CD4-positive, CD25-positive, alpha-beta regulatory T cell (primary cell): ENCODE measurements around the gene PDRG1. TPM values are rescaled to one million over a fixed set of nuclear protein-coding genes. Genes with fewer than 3 reads are reported as not detected.
A peak's percentile ranks its signal among the peaks of the same experiment; 100 is the strongest.

Experiments
- ATAC-seq, 2 donors: fragments of 150-1000 bp; cut with Tn5 transposase; one replicate each; pipeline ENCODE4 v1.10.0; 2021; ENCODE audit warnings: low read depth in 2 of 2, moderate number of reproducible peaks in 2 of 2, moderate library complexity in 1 of 2
- DNase-seq, 3 donors: peaks; one replicate each; pipeline versions ENCODE4 v3.0.0 to v3.0.0-alpha.2; 2012 to 2022; ENCODE audit warnings: mixed read lengths in 1 of 3
- H3K27ac ChIP-seq: one replicate; pipeline ENCODE4 v1.7.0; 2013; ENCODE audit warnings: mild to moderate bottlenecking, low read length; ENCODE audit not compliant: insufficient read depth, poor library complexity, severe bottlenecking
- H3K27me3 ChIP-seq: one replicate; pipeline ENCODE4 v1.7.0; 2013; ENCODE audit warnings: low read length; ENCODE audit not compliant: control insufficient read depth, insufficient read depth
- H3K36me3 ChIP-seq: one replicate; pipeline ENCODE4 v1.7.0; 2013; ENCODE audit warnings: mild to moderate bottlenecking, low read length, moderate library complexity; ENCODE audit not compliant: control insufficient read depth, insufficient read depth
- H3K4me1 ChIP-seq: 2 replicates; pipeline ENCODE4 v1.7.0; 2013; ENCODE audit warnings: mild to moderate bottlenecking, low read length; ENCODE audit not compliant: insufficient read depth, control insufficient read depth, poor library complexity, severe bottlenecking
- H3K4me3 ChIP-seq: one replicate; pipeline ENCODE4 v1.7.0; 2013; ENCODE audit warnings: low read depth, mild to moderate bottlenecking, low read length, moderate library complexity
- H3K9me3 ChIP-seq, 2 experiments: 1 replicate in 1 of 2; 2 replicates in 1 of 2; pipeline ENCODE4 v1.7.0; 2013; ENCODE audit warnings: low read length in 2 of 2, mild to moderate bottlenecking in 1 of 2, moderate library complexity in 1 of 2; ENCODE audit not compliant: control insufficient read depth in 2 of 2
- H3K27ac Mint-ChIP-seq, 3 donors: one replicate each; pipeline ENCODE4 v1.8.0; 2020 to 2022; ENCODE audit warnings: mild to moderate bottlenecking in 3 of 3, mixed read lengths in 3 of 3, moderate library complexity in 2 of 3
- H3K27me3 Mint-ChIP-seq: one replicate; pipeline ENCODE4 v1.8.0; 2022; ENCODE audit warnings: mild to moderate bottlenecking, mixed read lengths
- H3K36me3 Mint-ChIP-seq: one replicate; pipeline ENCODE4 v1.8.0; 2020; ENCODE audit warnings: mixed read lengths
- H3K4me1 Mint-ChIP-seq, 4 donors: one replicate each; pipeline ENCODE4 v1.8.0; 2020 to 2022; ENCODE audit warnings: mixed read lengths in 4 of 4, mild to moderate bottlenecking in 1 of 4
- H3K4me3 Mint-ChIP-seq, 4 donors: one replicate each; pipeline ENCODE4 v1.8.0; 2020 to 2022; ENCODE audit warnings: mild to moderate bottlenecking in 4 of 4, mixed read lengths in 4 of 4, moderate library complexity in 3 of 4
- H3K9me3 Mint-ChIP-seq, 7 donors: one replicate each; pipeline ENCODE4 v1.8.0; 2020 to 2022; ENCODE audit warnings: mixed read lengths in 7 of 7, mild to moderate bottlenecking in 3 of 7, moderate library complexity in 2 of 7
- polyA plus RNA-seq, 4 donors: library from polyadenylated mRNA; unstranded; fragments of 300-500 nt; fragmentation: Illumina TruSeq; gene quantifications; one replicate each; pipeline ENCODE4 v1.2.3, GENCODE V29; 2021
- total RNA-seq: library from RNA; stranded (reverse); gene quantifications from one replicate; pipeline ENCODE4 v1.2.3, GENCODE V29; 2022

PDRG1 gene
- total and polyA plus RNA-seq, 5 donors from 2014 or later = 10.3 to 27.6 (median 19.3) TPM

- H3K27ac Mint-ChIP-seq = no peak overlapping the region
- Histone ChIP-seq H3K27ac (no peak overlapping the region), H3K27me3 (peaks cover 11% of the 10 kb centered on the region), H3K4me3 (no peak overlapping the region), H3K36me3 (no peaks in the 10 kb centered on the region), H3K4me1 (peaks cover 10% of the 10 kb centered on the region), H3K9me3 (no peaks in the 10 kb centered on the region)
- ATAC-seq (no peak), DNase-seq (no peak)
- no peaks in the 10 kb centered on the region for H3K36me3 Mint-ChIP-seq
- H3K27me3 Mint-ChIP-seq = peaks cover 30% of the 10 kb centered on the region
- peak overlapping the region in 1 of 4 donors; percentile 1 for H3K4me3 Mint-ChIP-seq
- peaks cover 2 to 9% (median 5%) of the 10 kb centered on the region in 4 donors for H3K4me1 Mint-ChIP-seq
- H3K9me3 Mint-ChIP-seq = peaks cover 0 to 4% (median 1%) of the 10 kb centered on the region in 7 donors
Measured at GRCh38 chr20:31963889-31964288, 12.0 kb upstream of the PDRG1 start.

DNA sequence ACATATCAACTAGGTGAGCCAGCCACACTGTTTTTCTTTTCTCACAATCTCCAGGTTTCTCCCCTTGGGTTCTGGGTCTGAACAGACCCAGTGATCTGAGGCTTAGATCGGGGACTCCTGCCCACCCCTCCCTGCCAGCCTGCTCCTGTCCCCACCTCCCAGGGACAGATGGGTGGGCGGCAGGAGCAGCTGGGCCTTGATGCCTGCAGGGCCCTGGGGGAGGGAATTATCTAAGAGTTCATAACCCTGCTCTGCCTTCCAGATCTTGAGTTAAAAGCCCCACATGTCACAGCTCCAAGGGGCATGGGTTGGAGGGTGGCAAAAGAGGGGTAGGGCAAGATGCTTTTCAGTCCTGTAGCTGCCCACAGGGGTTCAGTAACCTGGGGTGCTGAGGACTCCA is 10.9 kb upstream of the PDRG1 start:
- no peaks in the 10 kb centered on the region for H3K36me3 ChIP-seq
- peaks cover 1% of the 10 kb centered on the region for H3K4me1 ChIP-seq
- H3K27ac Mint-ChIP-seq = no peak overlapping the region
- peaks cover 24% of the 10 kb centered on the region for H3K27me3 Mint-ChIP-seq
- no peaks in the 10 kb centered on the region for H3K9me3 ChIP-seq
- H3K9me3 Mint-ChIP-seq = peaks cover 0 to 4% (median 0%) of the 10 kb centered on the region in 7 donors
- ATAC-seq = no peak
- H3K27ac ChIP-seq = no peak overlapping the region
- H3K36me3 Mint-ChIP-seq = no peaks in the 10 kb centered on the region
- no peak for DNase-seq
- no peak overlapping the region for H3K4me3 ChIP-seq
- H3K4me1 Mint-ChIP-seq = peaks cover 0 to 6% (median 3%) of the 10 kb centered on the region in 4 donors
- no peak overlapping the region for H3K4me3 Mint-ChIP-seq
- peaks cover 11% of the 10 kb centered on the region for H3K27me3 ChIP-seq

GRCh38 chr20:31956556-31957526 is 5.0 kb upstream of the PDRG1 start:
- peaks cover 27% of the 10 kb centered on the region for H3K27me3 Mint-ChIP-seq
- no peaks in the 10 kb centered on the region for H3K36me3 Mint-ChIP-seq
- peaks cover 0 to 3% (median 0%) of the 10 kb centered on the region in 7 donors for H3K9me3 Mint-ChIP-seq
- H3K27ac Mint-ChIP-seq = no peak overlapping the region
- Histone ChIP-seq H3K27ac (no peak overlapping the region), H3K4me3 (no peak overlapping the region), H3K27me3 (peaks cover 3% of the 10 kb centered on the region), H3K36me3 (no peaks in the 10 kb centered on the region), H3K9me3 (no peaks in the 10 kb centered on the region), H3K4me1 (no peaks in the 10 kb centered on the region)
- H3K4me1 Mint-ChIP-seq = peaks cover 0 to 5% (median 3%) of the 10 kb centered on the region in 4 donors
- no peak overlapping the region for H3K4me3 Mint-ChIP-seq
- ATAC-seq = no peak
- DNase-seq = no peak

DNA sequence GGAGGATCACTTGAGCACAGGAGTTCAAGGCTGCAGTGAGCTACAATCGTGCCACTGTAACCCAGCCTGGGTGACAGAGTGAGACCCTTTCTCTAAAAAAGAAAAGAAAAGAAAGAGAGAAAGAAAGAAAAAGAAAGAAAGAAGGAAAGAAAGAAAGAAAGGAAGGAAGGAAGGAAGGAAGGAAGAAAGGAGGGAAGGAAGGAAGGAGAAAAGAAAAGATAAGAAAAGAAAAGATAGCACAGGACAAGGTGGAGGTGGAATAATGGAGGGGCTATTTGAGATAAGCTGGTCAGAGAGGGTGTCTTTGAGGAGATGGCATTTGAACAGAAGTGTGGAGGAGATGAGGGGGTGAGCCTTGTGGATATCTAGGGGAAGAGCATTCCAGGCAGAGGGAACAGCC is 2.7 kb upstream of the PDRG1 start:
- Mint-ChIP-seq H3K4me1 (peaks cover 0 to 25% (median 18%) of the 10 kb centered on the region in 4 donors), H3K4me3 (no peak overlapping the region), H3K9me3 (peaks cover 0 to 3% (median 0%) of the 10 kb centered on the region in 7 donors), H3K27ac (no peak overlapping the region), H3K36me3 (peaks cover 7% of the 10 kb centered on the region), H3K27me3 (peaks cover 25% of the 10 kb centered on the region)
- Histone ChIP-seq H3K4me1 (peaks cover 20% of the 10 kb centered on the region), H3K4me3 (no peak overlapping the region), H3K36me3 (peaks cover 7% of the 10 kb centered on the region), H3K9me3 (no peaks in the 10 kb centered on the region), H3K27me3 (peaks cover 3% of the 10 kb centered on the region), H3K27ac (no peak overlapping the region)
- DNase-seq (no peak), ATAC-seq (no peak)

- ATAC-seq (no peak), DNase-seq (no peak)
- Histone ChIP-seq H3K9me3 (no peaks in the 10 kb centered on the region), H3K36me3 (peaks cover 12% of the 10 kb centered on the region), H3K4me1 (peaks cover 20% of the 10 kb centered on the region), H3K27ac (no peak overlapping the region), H3K27me3 (peaks cover 3% of the 10 kb centered on the region), H3K4me3 (no peak overlapping the region)
- peaks cover 25% of the 10 kb centered on the region for H3K27me3 Mint-ChIP-seq
- no peak overlapping the region for H3K27ac Mint-ChIP-seq
- H3K36me3 Mint-ChIP-seq = peaks cover 13% of the 10 kb centered on the region
- H3K9me3 Mint-ChIP-seq = peaks cover 0 to 2% (median 0%) of the 10 kb centered on the region in 7 donors
- peaks cover 0 to 31% (median 24%) of the 10 kb centered on the region in 4 donors for H3K4me1 Mint-ChIP-seq
- H3K4me3 Mint-ChIP-seq = peak overlapping the region in 3 of 4 donors; percentile 13 to 74 (median 28)
Measured at GRCh38 chr20:31953556-31954148, 1.8 kb upstream of the PDRG1 start.

DNA sequence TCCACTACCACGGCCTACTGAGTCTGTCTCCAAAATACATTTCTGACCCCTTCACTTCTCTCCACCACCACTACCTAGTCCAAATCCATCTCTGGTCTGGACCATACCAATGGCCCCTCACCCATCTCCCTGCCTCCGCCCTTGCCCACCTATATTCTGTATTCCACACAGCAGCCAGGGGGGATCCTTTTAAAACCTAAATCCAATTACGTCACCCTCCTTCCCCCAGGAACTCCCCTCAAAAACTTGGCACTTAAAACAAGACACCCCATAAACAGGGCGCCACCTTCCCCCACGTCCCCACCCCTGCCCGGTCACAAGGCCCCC is 680 bp downstream of the PDRG1 start:
- Mint-ChIP-seq H3K9me3 (peaks cover 0 to 2% (median 0%) of the 10 kb centered on the region in 7 donors), H3K4me3 (peak overlapping the region; percentile 90 to 99 (median 96)), H3K4me1 (peaks cover 0 to 35% (median 26%) of the 10 kb centered on the region in 4 donors), H3K36me3 (peaks cover 25% of the 10 kb centered on the region), H3K27me3 (peaks cover 18% of the 10 kb centered on the region), H3K27ac (peak overlapping the region; percentile 96 to 97 (median 96))
- Histone ChIP-seq H3K27ac (peak overlapping the region; percentile 63), H3K9me3 (no peaks in the 10 kb centered on the region), H3K36me3 (peaks cover 36% of the 10 kb centered on the region), H3K4me1 (peaks cover 20% of the 10 kb centered on the region), H3K27me3 (no peaks in the 10 kb centered on the region), H3K4me3 (peak overlapping the region; percentile 88)
- no peak for ATAC-seq
- DNase-seq = no peak

DNA sequence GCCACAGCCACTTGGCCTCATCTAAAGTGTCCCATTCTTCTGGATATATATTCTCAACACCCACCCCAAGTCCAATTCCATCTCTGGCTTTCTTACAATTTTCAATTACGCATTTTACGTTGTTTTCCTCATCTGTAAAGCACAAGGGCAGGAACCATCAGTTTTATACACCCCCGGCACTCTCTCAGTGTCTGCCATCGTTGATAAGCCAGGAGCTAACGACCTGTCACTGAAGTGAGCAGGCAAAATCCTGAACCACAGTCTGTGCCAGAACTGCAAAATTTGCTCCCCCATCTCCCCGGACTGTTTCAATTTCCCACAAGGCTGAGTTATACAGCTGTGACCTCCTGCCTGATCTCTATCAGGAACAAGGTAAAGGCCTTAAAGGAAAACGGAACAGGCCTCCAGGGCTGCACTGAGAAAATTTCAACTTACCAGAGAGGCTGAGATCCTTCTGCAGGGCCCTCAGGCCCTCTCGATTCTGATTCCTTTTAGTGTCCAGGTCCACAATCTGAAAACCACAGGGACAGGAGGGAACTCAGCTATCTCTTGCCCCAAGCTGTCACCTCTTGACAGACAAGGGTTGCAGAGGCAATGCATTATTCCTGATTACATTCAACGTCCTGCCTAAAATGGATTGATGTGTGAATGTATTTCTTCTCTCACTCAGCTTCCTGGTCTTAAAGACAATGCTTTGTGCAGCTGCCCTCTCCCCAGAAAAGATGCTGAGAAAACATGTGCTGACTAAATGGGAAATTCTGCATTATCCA is 1.8 kb downstream of the PDRG1 start:
- H3K36me3 ChIP-seq = peaks cover 48% of the 10 kb centered on the region
- ATAC-seq (no peak), DNase-seq (no peak)
- no peaks in the 10 kb centered on the region for H3K27me3 ChIP-seq
- H3K4me3 ChIP-seq = peak overlapping the region; percentile 88
- H3K9me3 Mint-ChIP-seq = peaks cover 0 to 1% (median 0%) of the 10 kb centered on the region in 7 donors
- H3K4me1 ChIP-seq = peaks cover 20% of the 10 kb centered on the region
- H3K27me3 Mint-ChIP-seq = peaks cover 12% of the 10 kb centered on the region
- H3K4me3 Mint-ChIP-seq = peak overlapping the region; percentile 23 to 99 (median 94)
- H3K27ac ChIP-seq = no peak overlapping the region
- H3K9me3 ChIP-seq = no peaks in the 10 kb centered on the region
- H3K4me1 Mint-ChIP-seq = peaks cover 0 to 35% (median 28%) of the 10 kb centered on the region in 4 donors
- H3K27ac Mint-ChIP-seq = peak overlapping the region in 1 of 3 donors; percentile 96
- peaks cover 25% of the 10 kb centered on the region for H3K36me3 Mint-ChIP-seq
